B cell (primary cell): Measurements from ENCODE around the gene NOC2L.

Experiments
- CTCF ChIP-seq: fragments of 200-600 bp; IDR thresholded peaks from one replicate; pipeline ENCODE4 v1.8.0; 2022; ENCODE audit warnings: antibody characterized with exemption, mild to moderate bottlenecking
- EZH2 ChIP-seq: IDR thresholded peaks from 2 replicates; pipeline ENCODE4 v1.6.1; 2012; ENCODE audit warnings: borderline replicate concordance, low read depth, mild to moderate bottlenecking, moderate library complexity, low read length; ENCODE audit not compliant: insufficient read depth, poor library complexity, severe bottlenecking

DNA sequence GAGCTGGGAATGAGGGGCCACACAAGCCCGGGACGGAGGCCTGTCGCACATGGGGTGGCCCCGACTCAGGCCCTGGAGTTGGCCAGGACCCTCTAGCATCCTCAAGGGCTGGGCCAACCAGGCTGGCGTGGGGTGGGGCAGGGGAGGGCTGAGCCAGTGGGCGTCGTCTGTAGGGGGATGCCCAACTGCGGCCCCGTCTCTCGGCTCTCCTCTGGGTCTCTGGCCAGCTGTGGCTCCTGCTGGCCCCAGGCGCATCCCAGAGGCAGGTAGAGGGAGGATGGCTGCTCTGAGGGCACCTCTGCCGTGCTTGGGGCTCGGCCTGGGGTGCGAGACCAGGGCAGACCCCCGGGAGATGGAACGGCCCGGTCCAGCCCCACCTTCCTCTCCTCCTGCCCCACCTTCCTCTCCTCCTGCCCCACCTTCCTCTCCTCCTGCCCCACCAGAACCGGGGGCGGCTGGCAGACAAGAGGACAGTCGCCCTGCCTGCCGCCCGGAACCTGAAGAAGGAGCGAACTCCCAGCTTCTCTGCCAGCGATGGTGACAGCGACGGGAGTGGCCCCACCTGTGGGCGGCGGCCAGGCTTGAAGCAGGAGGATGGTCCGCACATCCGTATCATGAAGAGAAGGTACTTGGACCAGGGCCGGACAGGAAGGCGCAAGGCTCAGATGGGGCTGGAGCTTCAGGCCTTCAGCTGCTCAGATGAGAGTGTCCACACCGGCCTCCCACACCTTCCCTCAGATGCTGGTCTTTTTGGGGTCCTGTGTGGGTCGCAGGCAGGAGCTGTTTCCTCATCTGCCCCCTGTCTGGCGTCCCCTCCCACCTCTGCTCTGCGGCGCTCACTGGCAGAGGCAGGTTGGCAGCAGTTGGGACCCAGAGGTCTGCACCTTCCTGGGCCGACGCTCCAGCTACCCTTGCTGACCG lies 29.1 kb downstream of the NOC2L start:
- TF ChIP-seq EZH2, result no peak
- TF ChIP-seq CTCF, result no peak
